MCF 10A (cell line): Measurements from ENCODE around the gene NOP10. TPM values are rescaled to one million over a fixed set of nuclear protein-coding genes. Genes with fewer than 3 reads are reported as not detected.

Source experiments
- BruUV-seq: library from RNA; stranded (reverse); fragments of 400-500 nt; replicated peaks from 2 replicates; lab custom pipeline; 2021; lab: Mats Ljungman, UMichigan
- CTCF ChIA-PET: fragments of 300-600 bp; sonication (Branson Sonifier 250); formaldehyde crosslinking; extraction: SDS; loops from one replicate; lab custom pipeline; 2021; ENCODE audit warnings: antibody characterized with exemption, inconsistent platforms; lab: Yijun Ruan, JAX
- POLR2A ChIA-PET: fragments of 300-600, 350-650 bp; sonication (Branson Sonifier 250); formaldehyde crosslinking; extraction: SDS; loops from one replicate; lab custom pipeline; 2020; ENCODE audit warnings: antibody characterized with exemption, inconsistent platforms; lab: Yijun Ruan, JAX
- DNase-seq: peaks from one replicate; pipeline ENCODE4 v3.0.0-alpha.2; 2018; ENCODE audit not compliant: unreplicated experiment
- H3K27ac Mint-ChIP-seq: one replicate; pipeline ENCODE4 v1.8.0; 2022; ENCODE audit warnings: mild to moderate bottlenecking, low read depth, mixed read lengths; ENCODE audit not compliant: unreplicated experiment
- H3K27me3 Mint-ChIP-seq: one replicate; pipeline ENCODE4 v1.8.0; 2022; ENCODE audit warnings: mixed read lengths; ENCODE audit not compliant: insufficient read depth, unreplicated experiment
- H3K36me3 Mint-ChIP-seq: one replicate; pipeline ENCODE4 v1.8.0; 2022; ENCODE audit warnings: mild to moderate bottlenecking, moderate library complexity, mixed read lengths; ENCODE audit not compliant: insufficient read depth, unreplicated experiment
- H3K4me1 Mint-ChIP-seq: one replicate; pipeline ENCODE4 v1.8.0; 2022; ENCODE audit warnings: mixed read lengths; ENCODE audit not compliant: insufficient read depth, unreplicated experiment
- H3K4me3 Mint-ChIP-seq: one replicate; pipeline ENCODE4 v1.8.0; 2022; ENCODE audit warnings: mild to moderate bottlenecking, moderate library complexity, mixed read lengths; ENCODE audit not compliant: unreplicated experiment
- H3K9me3 Mint-ChIP-seq: one replicate; pipeline ENCODE4 v1.8.0; 2022; ENCODE audit warnings: mixed read lengths; ENCODE audit not compliant: unreplicated experiment
- CTCF ChIP-seq: fragments of 200-600 bp; IDR thresholded peaks from one replicate; pipeline ENCODE4 v1.8.0; 2022; ENCODE audit warnings: antibody characterized with exemption, mild to moderate bottlenecking; ENCODE audit not compliant: unreplicated experiment
- intact Hi-C: fragments of 100-400 bp; cut with micrococcal nuclease; formaldehyde crosslinking; loops from 2 replicates; pipeline ENCODE4 v1.14.1; 2022
- total RNA-seq: library from RNA; stranded (reverse); gene quantifications from 2 replicates; pipeline ENCODE4 v1.2.3, GENCODE V29; 2022

NOP10 gene
- total RNA-seq, 1 experiment from 2014 or later = 187 TPM

- peaks cover 17% of the 10 kb centered on the region for H3K4me1 Mint-ChIP-seq
- no peak overlapping the region for H3K4me3 Mint-ChIP-seq
- H3K36me3 Mint-ChIP-seq = peaks cover 29% of the 10 kb centered on the region
- no peaks in the 10 kb centered on the region for H3K9me3 Mint-ChIP-seq
- CTCF ChIA-PET = interaction anchor here (0.5 to 2.6 kb wide), 5 partner anchors 8 to 1633 kb away, joined by 3 to 19 read pairs (median 3); partner anchors contain the start of genes NOP10 and NUTM1
- POLR2A ChIA-PET = interaction anchor here (1.2 to 1.8 kb wide), 3 partner anchors 18 to 43 kb away, joined by 4 to 5 read pairs (median 4); partner anchors contain the start of genes NUTM1 and SLC12A6
- DNase-seq = no peak
- no peaks in the 10 kb centered on the region for H3K27me3 Mint-ChIP-seq
- TF ChIP-seq CTCF = no peak
- no TSS peak for BruUV-seq
- intact Hi-C loops = no loop called here
- peak overlapping the region; percentile 67 for H3K27ac Mint-ChIP-seq
Observed at GRCh38 chr15:34361278-34361677, 18.3 kb upstream of the NOP10 start.

- intact Hi-C loops = no loop called here
- no peaks in the 10 kb centered on the region for H3K27me3 Mint-ChIP-seq
- no TSS peak for BruUV-seq
- POLR2A ChIA-PET = interaction anchor here (1.7 to 1.8 kb wide), 2 partner anchors 17 to 42 kb away, joined by 4 to 6 read pairs; partner anchors contain the start of genes NOP10 and NUTM1
- peaks cover 29% of the 10 kb centered on the region for H3K36me3 Mint-ChIP-seq
- H3K27ac Mint-ChIP-seq = no peak overlapping the region
- DNase-seq = no peak
- no peak overlapping the region for H3K4me3 Mint-ChIP-seq
- TF ChIP-seq CTCF = no peak
- peaks cover 8% of the 10 kb centered on the region for H3K4me1 Mint-ChIP-seq
- no peaks in the 10 kb centered on the region for H3K9me3 Mint-ChIP-seq
- CTCF ChIA-PET = interaction anchor here (0.6 to 2.6 kb wide), 8 partner anchors 8 to 1632 kb away, joined by 3 to 19 read pairs (median 4); partner anchors contain the start of genes NOP10 and NUTM1
Observed at GRCh38 chr15:34360298-34360697, 17.4 kb upstream of the NOP10 start.

- H3K9me3 Mint-ChIP-seq = no peaks in the 10 kb centered on the region
- peaks cover 13% of the 10 kb centered on the region for H3K4me1 Mint-ChIP-seq
- TF ChIP-seq CTCF = no peak
- H3K27me3 Mint-ChIP-seq = no peaks in the 10 kb centered on the region
- H3K27ac Mint-ChIP-seq = no peak overlapping the region
- POLR2A ChIA-PET = interaction anchor here (1.7 to 1.8 kb wide), 2 partner anchors 17 to 41 kb away, joined by 4 to 6 read pairs; partner anchors contain the start of genes NOP10 and NUTM1
- H3K36me3 Mint-ChIP-seq = peaks cover 29% of the 10 kb centered on the region
- intact Hi-C loops = no loop called here
- BruUV-seq = no TSS peak
- CTCF ChIA-PET = interaction anchor here (0.8 to 2.6 kb wide), 4 partner anchors 9 to 1472 kb away, joined by 3 to 19 read pairs (median 6); partner anchors contain the start of genes NOP10 and NUTM1
- no peak overlapping the region for H3K4me3 Mint-ChIP-seq
- no peak for DNase-seq
Observed at GRCh38 chr15:34359416-34359815, 16.5 kb upstream of the NOP10 start.

- BruUV-seq = no TSS peak
- no peak overlapping the region for H3K27ac Mint-ChIP-seq
- intact Hi-C loops = no loop called here
- DNase-seq = no peak
- peaks cover 29% of the 10 kb centered on the region for H3K36me3 Mint-ChIP-seq
- peaks cover 13% of the 10 kb centered on the region for H3K4me1 Mint-ChIP-seq
- no peak for TF ChIP-seq CTCF
- POLR2A ChIA-PET = interaction anchor here (1.7 to 2.1 kb wide), 2 partner anchors 9 to 16 kb away, joined by 6 to 8 read pairs; partner anchors contain the start of genes LPCAT4, NOP10 and NUTM1
- no peak overlapping the region for H3K4me3 Mint-ChIP-seq
- H3K9me3 Mint-ChIP-seq = no peaks in the 10 kb centered on the region
- H3K27me3 Mint-ChIP-seq = no peaks in the 10 kb centered on the region
- CTCF ChIA-PET = interaction anchor here (0.6 to 2.1 kb wide), 5 partner anchors 8 to 298 kb away, joined by 3 to 13 read pairs (median 3); partner anchors contain the start of gene LPCAT4
Observed at GRCh38 chr15:34358948-34359347, 16.0 kb upstream of the NOP10 start.
